Mammary epithelial cell (primary cell): ENCODE results near the gene LTA.

ENCODE experiments used
- EZH2 ChIP-seq: IDR thresholded peaks from 2 replicates; pipeline ENCODE4 v1.6.1; 2012; ENCODE audit warnings: low read length, inconsistent platforms, borderline replicate concordance
- TF ChIP-seq, protein P1 (sequence below), 2 donors: IDR thresholded peaks in 1 of 2; conservative IDR thresholded peaks in 1 of 2; 2 replicates each; pipeline ENCODE4 v1.5.1; 2011 to 2012; ENCODE audit warnings: inconsistent platforms in 2 of 2, low read length in 2 of 2, mild to moderate bottlenecking in 2 of 2, control low read depth in 1 of 2, low read depth in 1 of 2; ENCODE audit not compliant: insufficient read depth in 1 of 2; ENCODE audit errors: extremely low read depth in 1 of 2

DNA sequence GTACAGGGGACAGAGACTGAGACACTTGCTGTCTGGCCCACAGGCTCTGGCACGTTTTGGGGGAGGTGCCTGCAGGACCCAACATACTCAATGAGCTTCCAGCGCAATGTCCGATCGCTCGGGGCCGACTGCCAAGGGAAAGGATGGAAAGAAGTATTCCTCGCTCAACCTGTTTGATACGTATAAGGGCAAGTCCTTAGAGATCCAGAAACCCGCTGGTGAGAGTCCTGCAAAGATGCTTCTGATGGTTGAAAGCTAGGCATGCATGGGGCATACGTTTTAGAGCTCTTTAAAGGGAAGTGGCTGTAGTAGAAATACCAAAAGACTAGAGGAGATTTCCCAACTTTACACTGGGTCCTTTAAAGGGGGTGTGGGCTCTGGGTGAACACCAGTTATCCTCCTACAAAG, 50.6 kb downstream of the LTA start:
- TF ChIP-seq, protein P1, sequence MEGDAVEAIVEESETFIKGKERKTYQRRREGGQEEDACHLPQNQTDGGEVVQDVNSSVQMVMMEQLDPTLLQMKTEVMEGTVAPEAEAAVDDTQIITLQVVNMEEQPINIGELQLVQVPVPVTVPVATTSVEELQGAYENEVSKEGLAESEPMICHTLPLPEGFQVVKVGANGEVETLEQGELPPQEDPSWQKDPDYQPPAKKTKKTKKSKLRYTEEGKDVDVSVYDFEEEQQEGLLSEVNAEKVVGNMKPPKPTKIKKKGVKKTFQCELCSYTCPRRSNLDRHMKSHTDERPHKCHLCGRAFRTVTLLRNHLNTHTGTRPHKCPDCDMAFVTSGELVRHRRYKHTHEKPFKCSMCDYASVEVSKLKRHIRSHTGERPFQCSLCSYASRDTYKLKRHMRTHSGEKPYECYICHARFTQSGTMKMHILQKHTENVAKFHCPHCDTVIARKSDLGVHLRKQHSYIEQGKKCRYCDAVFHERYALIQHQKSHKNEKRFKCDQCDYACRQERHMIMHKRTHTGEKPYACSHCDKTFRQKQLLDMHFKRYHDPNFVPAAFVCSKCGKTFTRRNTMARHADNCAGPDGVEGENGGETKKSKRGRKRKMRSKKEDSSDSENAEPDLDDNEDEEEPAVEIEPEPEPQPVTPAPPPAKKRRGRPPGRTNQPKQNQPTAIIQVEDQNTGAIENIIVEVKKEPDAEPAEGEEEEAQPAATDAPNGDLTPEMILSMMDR (conservative IDR thresholded peaks at IDR 0.05 in 1 of 2, IDR thresholded peaks at IDR 0.05 in 1 of 2; ENCODE audit: extremely low read depth in 1 of 2, insufficient read depth in 1 of 2, low read depth in 1 of 2, low read length in 2 of 2): no peak
- no peak for TF ChIP-seq EZH2
